GM12891 (cell line): ENCODE measurements around the gene DNAH10.

Experiments used
- PAX5 ChIP-seq: IDR thresholded peaks from 2 replicates; pipeline ENCODE4 v1.6.1; 2011; ENCODE audit warnings: low read length, moderate library complexity, mild to moderate bottlenecking; ENCODE audit not compliant: insufficient read depth, severe bottlenecking
- POLR2A ChIP-seq: IDR thresholded peaks from 2 replicates; pipeline ENCODE4 v1.6.1; 2011; ENCODE audit warnings: low read depth, low read length, control low read depth
- POLR2AphosphoS5 ChIP-seq: IDR thresholded peaks from 2 replicates; pipeline ENCODE4 v1.6.1; 2011; ENCODE audit warnings: low read depth, low read length, control low read depth
- SPI1 ChIP-seq: IDR thresholded peaks from 2 replicates; pipeline ENCODE4 v1.6.1; 2011; ENCODE audit warnings: low read depth, low read length, control low read depth
- TAF1 ChIP-seq: IDR thresholded peaks from 2 replicates; pipeline ENCODE4 v1.6.1; 2011; ENCODE audit warnings: low read depth, low read length, control low read depth

DNA sequence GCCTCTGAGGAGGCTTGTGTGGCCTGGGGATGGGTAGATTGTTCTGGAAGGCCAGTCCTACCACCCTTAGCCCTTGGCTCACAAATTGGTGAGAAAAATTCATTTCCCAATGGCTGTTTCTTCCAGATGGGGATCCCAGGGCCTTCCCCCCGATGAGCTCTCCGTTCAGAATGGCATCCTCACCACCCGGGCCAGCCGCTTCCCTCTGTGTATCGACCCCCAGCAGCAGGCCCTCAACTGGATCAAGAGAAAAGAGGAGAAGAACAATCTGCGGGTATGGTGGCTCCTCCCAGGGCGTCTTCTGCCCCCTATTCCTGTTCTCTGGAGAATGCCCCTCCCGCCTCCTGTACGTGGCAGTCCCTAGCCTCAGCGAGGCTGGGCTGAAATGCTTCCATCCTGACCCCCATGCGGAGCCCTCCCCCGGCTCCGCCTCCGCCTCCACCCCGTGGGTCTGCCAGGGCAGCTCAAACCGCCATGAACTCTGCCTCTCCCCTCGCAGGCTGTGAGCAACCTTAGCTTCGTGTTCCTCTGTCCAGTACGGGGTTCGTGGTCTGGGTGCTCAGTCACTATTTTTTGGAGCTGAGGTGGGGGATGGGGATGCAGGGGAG lies 152.7 kb downstream of the DNAH10 start:
- TF ChIP-seq POLR2A = no peak
- no peak for TF ChIP-seq POLR2AphosphoS5
- TF ChIP-seq TAF1 = no peak
- no peak for TF ChIP-seq SPI1
- TF ChIP-seq PAX5 = no peak
